ENCODE data around the gene ENAM.

GRCh38 chr4:70670332-70671014, 41.9 kb downstream of the ENAM start:
- TF ChIP-seq CTCF (IDR thresholded peaks at IDR 0.05) (no peak), POLR2AphosphoS5 (IDR thresholded peaks at IDR 0.05) (no peak), POLR2A (IDR thresholded peaks at IDR 0.05) (no peak)

Measured in prostate gland (tissue), 2 donors.